Stimulated activated CD4-positive, alpha-beta T cell treated with anti-CD3 and anti-CD28 coated beads, Interleukin-4, amount 100 ng/mL, for 4 hours (primary cell): ENCODE data around the gene TULP4.
"Not testable (repeated sequence)": the region's sequence is repeated elsewhere in the genome, so short reads cannot be mapped to it uniquely, and the experiment has no call there.

ENCODE experiments used
- DNase-seq, 2 experiments: peaks; one replicate each; pipeline ENCODE4 v3.0.0-alpha.2; 2020

TULP4 gene

DNA sequence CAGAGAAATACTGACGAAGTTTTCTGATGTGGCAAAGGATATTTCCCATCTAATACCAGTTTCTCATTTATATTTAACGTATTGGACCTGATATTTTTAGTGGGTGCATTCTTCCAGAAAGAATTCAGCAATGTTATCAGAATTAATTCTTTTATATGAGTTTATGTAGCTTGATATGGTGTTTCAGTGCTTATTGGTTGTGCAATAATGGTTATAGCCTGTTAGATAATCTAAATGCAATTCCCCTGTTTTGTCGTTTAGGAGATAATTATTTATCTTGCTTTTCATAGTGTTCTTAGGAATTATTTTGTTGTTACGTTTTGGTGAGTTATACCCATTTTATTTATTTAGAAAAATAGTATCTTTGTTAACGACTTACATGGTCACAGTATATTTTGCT is 196.2 kb downstream of the TULP4 start:
- no peak for DNase-seq

- DNase-seq = no peak
Measured at GRCh38 chr6:158509465-158509864, 197.2 kb downstream of the TULP4 start.

- no peak for DNase-seq
Measured at GRCh38 chr6:158512809-158513208, 200.5 kb downstream of the TULP4 start.

GRCh38 chr6:158514176-158514575 is 201.9 kb downstream of the TULP4 start:
- no peak for DNase-seq

- DNase-seq = no peak
Measured at GRCh38 chr6:158514991-158515390, 202.7 kb downstream of the TULP4 start.

DNA sequence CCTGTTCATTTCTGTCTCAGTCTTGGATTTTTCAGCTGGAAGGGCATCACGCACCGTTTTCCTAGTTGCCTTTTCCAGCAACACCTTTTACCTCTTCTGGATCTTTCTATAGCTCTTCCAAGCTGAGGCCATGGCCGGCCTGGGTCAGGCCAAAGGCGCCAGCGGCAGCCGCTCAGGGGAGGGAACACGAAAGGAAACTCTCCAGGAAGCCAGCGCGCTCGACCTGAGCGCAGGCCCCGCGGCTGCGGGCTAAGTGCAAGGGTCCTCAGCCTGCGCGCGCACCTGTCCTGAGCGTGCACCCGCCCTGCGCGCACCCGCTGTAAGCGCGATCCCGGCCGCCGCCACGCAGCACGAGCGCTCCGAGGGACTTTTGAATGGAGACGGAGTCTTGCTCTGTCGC is 203.8 kb downstream of the TULP4 start:
- DNase-seq = no peak

DNA sequence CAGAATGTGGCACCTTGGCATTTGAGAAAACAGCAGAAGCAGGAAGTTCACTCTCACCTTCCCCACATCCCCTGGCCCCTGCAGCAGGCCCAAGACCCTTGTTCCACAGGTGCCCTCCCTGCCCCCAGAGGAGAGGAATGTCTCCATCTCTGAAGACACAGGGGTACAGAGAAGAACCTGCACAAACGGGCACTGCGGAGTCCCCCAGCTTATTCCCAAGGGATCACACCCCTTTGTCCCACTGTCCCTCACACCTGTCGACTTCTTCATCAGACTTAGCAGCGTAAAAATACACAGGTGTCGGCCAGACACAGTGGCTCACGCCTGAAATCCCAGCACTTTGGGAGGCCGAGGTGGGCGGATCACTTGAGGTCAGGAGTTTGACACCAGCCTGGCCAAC is 204.8 kb downstream of the TULP4 start:
- DNase-seq = no peak

DNA sequence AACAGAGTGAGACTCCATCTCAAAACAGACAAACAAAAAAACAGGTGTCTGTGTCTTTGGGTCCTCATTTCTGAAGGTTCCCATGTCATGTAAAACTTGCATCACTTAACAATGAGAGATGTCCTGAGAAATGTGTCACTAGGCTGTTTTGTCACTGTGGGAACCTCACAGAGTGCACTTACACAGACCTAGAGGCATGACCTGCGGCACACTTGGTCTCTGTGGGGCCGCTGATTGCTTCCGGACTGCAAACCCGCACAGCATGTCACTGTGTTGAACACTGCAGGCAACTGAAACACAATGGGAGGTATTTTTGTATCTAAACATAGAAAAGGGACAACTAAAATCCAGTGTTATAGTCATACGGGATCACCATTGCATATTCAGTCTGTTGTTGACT is 205.3 kb downstream of the TULP4 start:
- DNase-seq = no peak

DNA sequence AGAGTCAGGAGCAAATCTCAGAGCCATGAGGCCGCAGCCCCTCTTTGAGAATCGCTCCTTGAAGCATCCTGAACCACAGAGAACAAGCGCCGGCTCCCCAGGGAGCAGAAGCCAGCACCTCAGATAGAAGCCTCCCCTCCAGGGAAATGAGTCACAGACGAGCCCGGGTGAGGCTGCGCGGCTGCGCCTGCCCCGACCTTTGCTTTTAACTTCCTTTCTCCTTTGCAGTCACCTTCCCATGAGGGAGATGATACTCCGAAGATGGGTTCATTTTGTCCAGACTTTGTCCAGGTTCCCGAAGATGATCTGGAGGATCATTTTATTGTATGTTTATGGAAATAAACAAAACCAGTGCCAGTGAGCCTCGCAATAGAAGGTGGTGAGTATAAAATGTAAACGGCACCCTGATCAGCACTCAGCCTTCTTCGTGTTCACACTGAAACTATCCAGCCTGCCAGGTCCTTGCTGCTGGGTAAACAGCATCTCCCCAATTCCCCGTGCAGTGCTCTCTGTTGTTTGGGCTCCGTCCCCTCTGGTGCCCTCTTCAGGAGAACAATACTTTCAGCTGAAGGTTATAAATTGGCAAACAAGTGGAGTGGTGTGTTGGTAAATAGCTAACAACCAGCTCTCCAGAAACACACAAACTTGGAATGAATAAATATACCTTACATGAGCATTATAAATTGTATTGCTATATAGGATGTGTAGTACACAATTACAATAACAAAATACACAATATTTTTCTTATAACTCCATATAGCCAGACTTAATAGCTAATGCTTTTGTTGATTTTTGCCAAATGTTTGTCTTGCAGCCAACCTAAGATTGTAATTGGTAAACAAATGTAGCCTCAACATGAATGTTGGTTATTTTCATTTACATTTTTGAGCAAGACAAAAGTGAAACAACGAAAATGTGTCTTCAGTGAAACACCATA is 206.2 kb downstream of the TULP4 start:
- peak; percentile 31 to 38 for DNase-seq

DNA sequence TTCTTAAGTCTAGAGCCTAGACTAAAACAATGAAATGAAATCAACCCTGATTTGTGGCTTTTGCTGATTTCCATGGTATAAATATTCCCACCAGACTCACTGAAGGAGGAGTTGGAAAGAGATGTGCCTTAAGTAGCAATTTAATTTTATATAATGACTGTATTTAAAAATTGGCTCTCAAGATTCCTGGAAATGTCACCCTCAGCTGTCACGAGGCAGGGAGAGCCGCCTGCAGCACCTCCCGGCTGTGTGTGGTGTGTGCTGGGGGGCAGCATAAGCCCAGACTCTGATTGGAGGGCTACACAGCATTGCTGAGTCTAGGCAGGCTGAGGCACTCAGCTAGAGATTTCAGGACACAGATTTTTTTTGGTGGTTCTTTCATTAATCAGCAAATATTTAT is 207.0 kb downstream of the TULP4 start:
- DNase-seq = no peak

DNA sequence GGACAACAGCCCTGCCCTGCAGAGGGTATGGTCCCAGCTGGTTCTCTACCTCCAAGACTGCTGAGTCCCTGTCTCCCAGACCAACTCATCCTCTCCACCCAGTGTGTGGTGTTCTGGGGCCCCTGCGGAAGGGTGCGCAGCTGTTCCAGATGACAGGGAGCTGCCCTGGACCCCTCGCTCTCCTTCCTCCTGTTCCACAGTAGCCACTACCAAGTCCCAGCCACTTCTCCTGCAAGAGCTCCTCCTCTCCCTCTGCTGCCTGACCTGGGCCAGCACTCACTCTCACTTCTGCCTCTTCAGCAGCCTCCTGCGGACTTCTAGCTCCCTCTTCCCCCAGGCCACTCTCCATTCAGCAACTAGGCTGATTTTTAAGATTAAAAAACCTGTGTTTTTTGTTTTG is 207.5 kb downstream of the TULP4 start:
- no peak for DNase-seq

DNA sequence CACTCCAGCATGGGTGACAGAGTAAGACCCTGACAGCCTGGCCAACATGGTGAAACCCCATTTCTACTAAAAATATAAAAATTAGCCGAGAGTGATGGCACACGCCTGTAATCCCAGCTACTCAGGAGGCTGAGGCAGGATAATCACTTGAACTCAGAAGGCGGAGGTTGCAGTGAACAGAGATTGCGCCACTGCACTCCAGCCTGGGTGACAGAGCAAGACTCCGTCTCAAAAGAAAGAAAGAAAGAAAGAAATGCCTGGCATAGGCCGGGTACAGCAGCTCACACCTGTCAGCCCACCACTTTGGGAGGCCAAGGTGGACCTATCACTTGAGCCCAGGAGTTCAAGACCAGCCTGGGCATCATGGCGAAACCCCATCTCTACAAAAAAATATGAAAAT is 208.7 kb downstream of the TULP4 start:
- DNase-seq = not testable (repeated sequence)

DNA sequence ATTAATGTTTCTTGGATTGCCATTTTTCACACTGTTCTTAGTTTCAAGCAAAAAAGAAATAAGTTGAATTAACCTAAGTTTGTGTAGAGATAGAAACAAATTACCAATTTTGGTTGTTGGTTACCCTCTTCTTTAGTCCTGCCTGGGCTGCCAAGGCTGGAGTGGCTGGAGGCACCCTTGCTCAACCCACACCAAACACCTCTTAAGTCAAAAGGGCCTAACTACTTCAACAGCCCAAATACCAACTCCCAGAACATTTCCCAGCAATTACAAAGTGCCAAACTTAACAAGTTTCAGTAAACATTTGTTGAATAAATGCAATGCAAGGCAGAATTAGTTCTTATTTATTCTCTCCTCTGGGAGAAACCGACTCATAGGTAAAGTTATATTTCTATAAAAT is 209.5 kb downstream of the TULP4 start:
- no peak for DNase-seq

DNA sequence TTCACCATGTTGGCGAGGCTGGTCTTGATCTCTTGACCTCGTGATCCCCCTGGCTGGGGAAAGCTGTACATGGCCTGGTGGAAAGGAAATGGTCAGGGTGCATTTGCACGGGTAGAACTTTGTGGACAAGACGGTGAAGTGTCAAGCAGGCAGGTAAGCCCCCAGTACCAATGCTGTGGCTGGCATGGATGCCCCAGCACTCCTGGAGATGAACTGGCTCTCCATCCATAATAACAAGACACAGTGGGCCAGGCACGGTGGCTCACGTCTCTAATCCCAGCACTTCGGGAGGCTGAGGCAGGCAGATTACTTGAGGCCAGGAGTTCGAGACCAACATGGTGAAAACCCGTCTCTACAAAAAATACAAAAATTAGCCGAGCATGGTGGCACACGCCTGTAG is 210.4 kb downstream of the TULP4 start:
- no peak for DNase-seq

GRCh38 chr6:158524311-158524710 is 212.0 kb downstream of the TULP4 start:
- no peak for DNase-seq

DNA sequence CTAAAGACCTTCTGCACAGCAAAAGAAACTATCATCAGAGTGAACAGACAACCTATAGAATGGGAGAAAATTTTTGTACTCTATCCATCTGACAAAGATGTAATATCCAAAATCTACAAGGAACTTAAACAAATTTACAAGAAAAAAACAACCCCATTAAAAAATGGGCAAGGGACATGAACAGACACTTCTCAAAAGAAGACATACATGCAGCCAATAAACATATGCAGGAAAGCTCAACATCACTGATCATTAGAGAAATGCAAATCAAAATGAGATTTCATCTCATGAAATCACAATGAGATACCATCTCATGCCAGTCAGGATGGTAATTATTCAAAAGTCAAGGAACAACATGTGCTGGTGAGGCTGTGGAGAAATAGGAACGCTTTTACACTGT is 215.6 kb downstream of the TULP4 start:
- DNase-seq = not testable (repeated sequence)

DNA sequence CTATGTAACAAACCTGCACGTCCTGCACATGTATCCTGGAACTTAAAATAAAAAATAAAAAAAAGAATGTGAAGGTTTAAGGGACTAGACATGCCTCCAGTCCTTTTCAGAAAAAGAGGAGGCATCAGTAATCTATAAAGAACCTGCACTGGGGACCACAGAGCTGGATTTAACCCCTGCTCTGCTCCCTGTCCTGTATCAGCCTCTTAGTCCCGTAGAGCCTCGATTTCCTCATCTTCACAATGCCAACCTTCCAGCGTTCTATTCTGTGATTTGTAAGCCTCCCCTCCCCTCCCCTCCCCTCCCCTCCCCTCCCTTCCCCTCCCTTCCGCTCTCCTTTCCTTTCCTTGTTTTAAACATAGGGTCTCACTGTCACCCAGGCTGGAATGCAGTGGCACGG is 216.6 kb downstream of the TULP4 start:
- DNase-seq = no peak

DNA sequence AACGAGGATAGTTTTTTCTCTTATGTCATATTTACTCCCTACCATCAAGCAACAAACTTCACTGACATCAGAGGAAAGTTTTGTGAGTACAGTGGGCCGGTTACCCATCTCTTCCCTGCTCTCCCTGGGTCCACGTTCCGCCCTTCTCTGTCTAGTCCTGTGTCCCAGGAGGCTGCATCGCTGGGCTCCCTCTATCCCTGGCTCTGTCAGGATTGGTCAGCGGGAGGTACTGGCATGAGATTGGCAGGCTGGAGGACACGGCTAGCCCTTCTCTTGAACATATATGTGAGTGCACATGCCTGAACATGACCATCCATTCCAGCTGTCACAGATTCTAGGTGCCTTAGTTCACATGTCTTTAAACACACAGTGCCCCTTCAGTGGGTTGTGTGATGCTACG is 217.4 kb downstream of the TULP4 start:
- DNase-seq = no peak

DNA sequence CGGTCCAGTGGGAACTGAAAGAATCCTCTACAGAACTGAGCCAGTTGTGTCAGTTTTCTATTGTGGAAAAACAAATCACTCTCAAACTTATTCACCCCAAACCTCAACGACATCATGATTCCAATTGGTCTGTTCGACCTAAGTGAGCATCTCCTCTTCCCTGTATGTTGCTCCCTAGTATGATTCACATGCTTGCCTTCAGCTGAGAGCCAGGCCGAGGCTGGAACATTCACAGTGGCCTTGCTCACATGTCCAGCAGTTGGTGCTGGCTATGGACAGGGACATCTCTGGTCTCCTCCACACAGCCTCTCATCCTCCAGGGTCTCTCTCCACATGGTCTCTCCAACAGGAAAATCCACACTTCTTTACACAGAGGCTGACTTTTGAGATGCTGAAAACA is 219.3 kb downstream of the TULP4 start:
- no peak for DNase-seq

DNA sequence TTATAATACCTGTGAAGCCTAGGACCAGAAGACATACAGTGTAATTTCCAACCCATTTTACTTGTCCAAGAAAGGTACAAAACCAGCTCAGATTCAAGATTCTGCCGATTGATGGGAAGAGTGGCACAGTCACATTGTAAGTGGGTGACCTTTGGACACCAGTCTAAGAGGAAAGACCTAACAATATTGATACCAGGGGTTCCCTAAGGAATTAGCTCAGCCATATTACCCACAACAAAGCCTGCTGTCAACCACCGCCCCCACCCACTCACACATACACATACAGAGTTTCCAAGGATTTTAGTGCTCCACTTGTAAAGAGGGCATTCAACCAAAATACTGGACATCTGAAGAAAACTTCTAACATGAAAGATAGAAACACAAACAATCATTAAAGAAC is 219.7 kb downstream of the TULP4 start:
- no peak for DNase-seq

DNA sequence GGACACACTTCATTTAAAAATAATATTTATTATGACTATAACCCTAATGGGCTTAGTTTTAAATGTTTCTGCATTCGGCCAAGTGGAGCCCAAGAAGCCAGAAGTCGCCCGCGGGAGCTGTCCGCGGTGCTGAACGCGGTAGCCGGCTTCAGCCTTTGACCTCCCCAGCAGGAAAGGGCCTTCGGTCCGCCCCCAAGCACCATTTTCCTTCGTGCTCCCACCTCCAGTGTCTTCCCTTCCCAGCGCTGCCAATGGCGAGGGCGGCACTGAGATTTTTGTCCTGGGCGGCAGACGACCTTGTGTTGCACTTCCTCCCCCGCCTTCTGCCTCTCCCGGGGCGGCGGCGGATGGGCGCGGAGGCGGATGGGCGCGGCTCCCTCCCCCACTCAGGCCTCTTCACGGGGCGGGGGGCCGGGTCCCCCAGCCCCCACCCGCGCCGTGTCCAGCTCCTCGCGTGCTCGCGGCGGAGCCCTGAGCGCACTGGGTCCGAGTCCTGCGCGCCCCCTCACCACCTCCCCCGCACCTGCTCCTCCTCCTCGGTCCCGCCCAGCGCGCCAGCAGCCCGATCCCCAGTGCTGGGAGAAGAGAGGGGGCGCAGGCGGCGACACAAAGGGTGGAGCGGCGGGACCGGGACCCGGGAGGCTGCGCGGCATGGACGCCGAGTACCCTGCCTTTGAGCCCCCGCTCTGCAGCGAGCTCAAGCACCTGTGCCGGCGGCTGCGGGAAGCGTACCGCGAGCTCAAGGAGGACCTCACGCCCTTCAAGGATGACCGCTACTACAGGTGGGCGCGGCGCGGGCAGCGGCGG is 224.0 kb downstream of the TULP4 start:
- peak; percentile 41 to 62 for DNase-seq

DNA sequence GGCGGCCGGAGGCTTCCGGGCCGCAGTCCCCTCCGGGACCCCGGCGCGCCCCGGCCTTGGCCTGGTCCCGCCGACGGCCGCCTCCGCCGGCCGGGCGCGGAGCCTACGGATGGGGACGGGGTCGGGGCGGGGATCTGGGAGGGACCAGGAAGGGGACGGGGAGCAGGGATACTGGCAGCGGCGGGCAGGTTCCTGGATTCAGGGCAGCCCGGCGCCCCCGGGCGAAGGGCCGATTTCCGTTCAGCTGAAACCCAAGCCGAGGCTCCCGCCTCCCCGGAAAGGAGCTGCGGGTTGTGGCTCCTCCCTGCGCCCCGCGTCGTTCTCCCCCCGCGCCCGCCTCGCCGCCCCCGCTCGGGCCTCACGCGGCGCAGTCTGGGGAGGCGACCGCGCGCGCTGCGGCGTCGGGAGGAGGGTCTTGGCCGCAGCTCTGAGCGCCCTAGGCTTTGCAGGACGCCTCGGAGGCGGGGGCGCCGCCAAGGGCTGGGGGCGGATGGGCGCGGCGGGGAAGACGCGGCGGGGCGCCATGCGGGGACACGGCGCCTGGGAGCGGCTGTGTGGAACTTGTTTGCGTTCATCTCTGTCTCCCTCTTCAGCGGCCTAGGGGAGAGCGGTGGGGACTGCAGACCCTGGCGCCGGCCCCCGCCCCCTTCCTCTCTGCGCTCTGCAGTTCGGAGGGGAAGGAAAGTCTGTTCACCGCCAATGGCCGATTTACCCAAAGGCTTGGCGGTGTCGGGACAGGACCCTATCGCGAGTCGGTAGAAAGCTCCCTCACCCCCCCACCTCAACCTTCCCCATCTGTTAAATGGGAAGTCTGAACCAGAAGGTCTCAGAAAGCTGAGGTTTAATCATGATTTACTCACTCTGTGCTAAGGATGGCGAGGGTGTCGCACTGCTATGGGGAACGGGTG is 224.9 kb downstream of the TULP4 start:
- DNase-seq = peak in 1 of 2 experiments; percentile 14

GRCh38 chr6:158538741-158539140 is 226.5 kb downstream of the TULP4 start:
- no peak for DNase-seq
